GM18517 (cell line): ENCODE data around the gene VPREB3.

Experiments used
- ATAC-seq: cut with Tn5 transposase; IDR thresholded peaks from one replicate; pipeline ENCODE4 v1.9.1; 2021; ENCODE audit warnings: mild to moderate bottlenecking, moderate library complexity; ENCODE audit not compliant: unreplicated experiment

Gene VPREB3

DNA sequence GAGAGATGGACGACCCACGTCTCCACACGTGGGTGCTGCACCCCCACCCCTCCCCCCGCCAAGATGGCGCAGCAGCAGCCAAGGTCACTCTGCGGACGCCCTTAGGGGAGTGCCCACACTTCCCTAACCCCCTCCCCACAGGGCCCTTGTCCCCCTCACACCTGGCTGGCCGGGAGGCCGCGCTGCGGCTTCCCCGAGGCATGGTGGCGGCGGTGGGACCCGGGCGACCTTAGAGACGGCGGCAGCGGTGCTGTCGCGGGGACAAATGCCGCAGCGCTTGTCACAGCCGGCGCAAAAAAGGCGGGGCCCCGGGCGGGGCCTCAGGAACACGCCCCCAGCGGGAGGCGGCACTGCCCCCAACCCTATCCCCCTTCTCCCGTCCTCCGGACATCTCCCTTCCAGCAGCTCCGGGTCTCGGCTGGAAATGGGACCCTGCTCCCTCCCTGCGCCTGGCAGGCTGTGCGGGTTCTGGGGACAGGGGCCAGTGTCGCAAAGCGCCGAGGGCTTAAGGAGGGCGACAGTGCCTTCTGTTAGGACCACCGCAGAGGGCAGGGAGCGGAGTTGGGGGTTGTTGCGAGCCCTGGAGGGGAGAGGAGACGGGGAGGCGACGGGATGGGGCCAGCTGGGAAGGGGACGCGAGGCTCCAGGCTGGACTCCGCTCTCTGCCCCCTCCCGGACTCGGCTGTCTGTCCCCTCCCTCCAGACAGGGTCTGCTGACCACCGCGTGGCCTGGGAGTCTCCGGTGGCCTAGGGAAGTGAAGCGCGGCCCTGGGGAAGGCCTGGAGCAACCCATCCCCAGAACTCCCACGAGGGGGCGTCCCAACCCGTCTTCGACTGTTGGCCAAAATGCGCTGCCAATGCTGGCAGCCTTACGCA, 13.7 kb upstream of the VPREB3 start, which contains the start of gene CHCHD10:
Gene CHCHD10, minus strand, starts transcription at position 300 of the 876 bp plus-strand sequence. Its CDS starts 98 bp downstream, at position 202.
- ATAC-seq, result no peak

DNA sequence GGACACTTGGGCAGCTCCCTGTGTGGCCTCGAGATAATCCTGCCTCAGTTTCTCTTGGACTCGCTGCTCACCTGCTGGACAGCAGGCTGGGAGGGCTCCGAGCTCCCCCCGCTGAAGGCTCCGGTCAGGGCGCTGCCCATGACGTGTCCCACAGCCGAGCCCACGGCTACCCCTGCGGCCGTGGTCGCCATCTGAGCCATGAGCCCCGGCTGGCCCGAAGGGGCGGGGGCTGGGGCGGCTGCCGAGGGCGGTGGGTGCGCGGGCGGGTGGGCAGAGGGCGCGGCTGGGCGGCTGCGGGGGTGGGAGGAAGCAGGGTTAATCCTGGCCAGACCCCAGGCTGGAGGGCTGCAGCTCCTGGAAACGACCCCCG, 13.1 kb upstream of the VPREB3 start:
- no peak for ATAC-seq

DNA sequence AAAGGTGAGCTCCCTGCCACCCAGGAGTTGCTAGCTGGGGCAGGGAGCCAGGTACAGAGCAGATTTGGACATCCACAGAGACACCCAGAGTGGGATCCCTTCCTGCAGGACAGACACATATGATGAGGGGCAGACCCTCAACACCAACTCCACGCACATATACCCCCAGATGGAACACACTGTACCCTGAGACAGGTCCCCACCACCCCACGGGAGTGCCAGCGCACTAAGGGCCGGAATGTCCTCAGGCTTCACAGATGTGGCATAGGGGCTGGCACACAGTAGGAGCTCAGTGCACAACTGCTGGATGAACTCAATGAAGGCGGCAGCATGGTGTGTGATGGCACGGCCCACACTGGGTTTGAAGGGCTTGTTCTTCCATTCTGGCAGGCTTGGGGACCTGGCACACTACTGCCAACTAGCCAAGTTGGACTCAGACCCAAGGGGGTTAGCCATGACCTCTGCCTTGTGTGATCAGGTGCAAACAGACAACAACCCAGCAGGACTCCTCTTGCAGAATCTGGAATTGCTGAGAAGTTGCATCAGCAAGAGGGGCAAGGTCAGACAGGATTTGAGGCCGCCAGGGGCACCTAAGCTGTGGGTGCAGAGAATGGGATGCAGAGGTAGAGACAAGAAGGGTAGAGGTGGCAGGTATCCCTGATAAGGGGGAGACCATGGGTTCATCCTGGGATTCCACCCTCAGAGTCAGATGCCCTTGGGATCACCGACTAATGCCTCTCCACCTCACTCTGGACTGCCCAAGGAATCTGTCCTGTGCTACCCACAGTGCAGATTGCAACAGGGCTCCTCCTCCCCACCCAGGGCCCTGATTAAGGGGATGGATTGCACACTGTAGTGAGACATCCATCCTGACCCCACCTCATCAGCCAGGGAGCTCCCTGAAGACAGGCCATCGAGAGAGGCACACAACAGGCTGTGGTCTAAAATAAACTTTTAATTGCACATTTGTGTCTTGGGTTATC, 11.0 kb upstream of the VPREB3 start:
- no peak for ATAC-seq

DNA sequence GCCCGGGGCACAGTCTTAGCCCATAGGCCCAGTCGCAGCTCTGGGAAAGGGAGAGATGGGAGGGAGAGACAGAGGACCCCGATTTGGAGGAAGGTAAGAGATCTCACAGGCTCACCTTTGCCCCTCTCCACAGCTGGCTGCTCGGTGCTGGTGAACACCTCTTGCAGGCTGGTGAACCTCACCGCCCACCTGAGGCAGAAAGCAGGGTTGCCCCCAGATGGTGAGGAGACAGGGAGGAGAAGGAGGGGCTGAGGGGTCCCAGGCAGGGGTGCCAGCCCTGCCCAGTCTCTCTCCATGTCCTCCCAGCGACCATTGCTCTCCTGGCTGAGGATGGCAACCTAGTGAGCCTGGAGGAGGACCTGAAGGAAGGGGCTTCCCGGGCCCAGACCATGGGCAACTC, 9.7 kb upstream of the VPREB3 start:
- no peak for ATAC-seq

DNA sequence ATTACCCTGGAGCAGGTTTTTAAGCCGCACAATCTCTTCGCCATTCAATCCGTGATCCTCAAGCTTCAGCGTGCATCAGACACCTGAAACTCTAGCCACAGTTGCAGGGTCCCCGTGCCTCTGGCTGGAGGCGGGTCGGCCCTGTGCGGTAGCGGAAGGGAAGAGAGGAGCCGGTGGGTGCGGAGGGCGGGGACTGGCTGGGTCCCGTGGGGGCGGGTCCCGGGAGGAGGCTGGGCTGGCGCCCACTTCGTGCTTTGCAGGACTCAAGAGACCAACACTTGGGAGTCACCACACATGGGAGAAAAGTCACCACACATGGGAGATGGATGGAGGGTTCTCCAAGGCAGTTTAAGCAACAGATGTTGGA, 9.3 kb upstream of the VPREB3 start:
- no peak for ATAC-seq

DNA sequence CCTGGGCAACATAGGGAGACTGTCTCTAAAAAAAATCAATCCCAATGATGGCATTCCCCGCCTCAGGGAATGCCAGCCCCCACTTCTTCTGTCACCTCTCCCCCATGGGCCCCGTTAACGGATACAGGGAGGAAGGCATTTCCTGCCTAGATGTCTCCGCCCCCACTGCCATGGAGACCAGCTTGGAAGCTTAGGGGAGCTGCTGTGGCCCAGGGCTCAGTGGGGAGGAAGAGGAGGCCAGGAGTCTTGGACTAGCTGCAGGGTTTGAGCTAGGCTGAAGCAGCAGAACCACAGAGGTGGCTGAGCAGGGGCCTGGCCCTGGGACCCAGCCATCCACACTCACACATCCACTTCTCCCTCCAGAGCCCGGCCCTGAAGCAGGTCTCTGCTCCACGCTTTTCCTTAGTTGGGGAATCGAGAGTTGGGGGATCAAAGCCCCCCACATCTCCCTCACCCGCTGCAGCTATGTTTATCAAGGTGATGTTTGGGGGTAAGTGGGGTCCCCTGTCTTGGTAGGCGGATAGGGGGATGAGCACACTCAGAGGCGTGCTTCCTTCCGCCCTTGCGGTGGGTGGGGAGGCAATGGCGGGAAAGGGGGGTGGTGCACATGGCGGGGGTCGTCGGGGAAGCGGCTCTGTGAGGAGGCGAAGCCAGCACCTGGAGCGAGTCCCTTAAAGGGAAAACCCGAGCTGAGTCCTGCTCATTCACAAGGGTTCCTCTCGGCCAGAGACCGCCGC, 8.8 kb upstream of the VPREB3 start, which contains the start of gene C22orf15:
Gene C22orf15, plus strand, starts transcription at position 149 of the 737 bp plus-strand sequence. Its CDS starts 317 bp downstream, at position 466.
- no peak for ATAC-seq

DNA sequence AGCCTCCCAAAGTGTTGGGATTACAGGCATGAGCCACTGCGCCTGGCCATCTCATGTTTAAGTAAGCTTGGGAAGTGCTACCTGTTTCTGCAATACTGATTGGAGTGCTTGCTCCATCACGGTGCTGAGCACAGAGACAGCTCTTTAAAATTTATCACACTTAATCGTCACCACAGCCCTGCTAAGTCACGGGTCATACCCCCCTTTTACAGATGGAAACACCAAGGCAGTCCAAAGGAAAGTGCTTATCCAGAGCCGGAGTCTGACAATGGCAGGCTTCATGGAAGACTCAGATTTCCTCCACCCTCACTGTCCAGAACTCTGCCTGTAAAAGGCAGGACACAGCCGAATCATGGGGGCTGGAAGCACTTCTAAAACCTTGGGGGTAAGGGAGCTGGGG, 5.8 kb upstream of the VPREB3 start:
- no peak for ATAC-seq

DNA sequence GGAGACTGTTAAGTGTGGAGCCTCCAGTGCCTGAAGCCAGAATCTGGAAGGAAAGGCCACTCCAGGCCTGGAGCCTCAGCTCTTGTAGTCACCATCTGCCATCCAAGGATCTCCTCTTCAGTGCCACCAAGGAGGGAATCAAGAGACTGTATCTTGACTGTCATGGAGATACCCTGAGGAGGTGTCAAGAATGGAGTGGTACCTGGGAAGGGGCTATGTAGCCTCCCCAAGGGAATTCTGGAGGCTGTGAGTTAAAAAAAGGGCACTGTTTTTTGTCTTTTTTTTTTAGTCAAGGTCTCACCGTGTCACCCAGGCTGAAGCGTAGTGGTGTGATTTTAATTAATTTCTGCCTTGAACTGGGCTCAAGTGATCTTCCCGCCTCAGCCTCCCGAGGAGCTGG, 5.3 kb upstream of the VPREB3 start:
- ATAC-seq, result no peak

DNA sequence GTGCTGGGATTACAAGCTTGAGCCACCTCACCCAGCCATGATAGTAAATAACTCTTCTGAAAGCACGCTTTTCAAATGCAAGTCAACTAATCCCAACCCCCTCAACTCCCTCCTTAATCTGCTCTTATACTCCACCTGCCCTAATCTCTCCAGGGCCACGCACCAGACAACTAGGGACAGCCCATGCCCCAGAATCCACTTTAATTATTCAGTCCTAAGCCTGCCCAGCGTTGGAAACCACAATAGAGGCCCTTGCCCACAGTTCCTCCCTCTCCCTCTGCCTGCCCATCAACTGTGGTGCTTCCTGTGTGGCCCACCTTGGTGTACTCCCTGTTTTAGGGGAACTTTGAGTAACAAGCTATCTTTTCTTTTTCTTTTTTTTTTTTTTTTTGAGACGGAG, 2.7 kb upstream of the VPREB3 start:
- no peak for ATAC-seq

DNA sequence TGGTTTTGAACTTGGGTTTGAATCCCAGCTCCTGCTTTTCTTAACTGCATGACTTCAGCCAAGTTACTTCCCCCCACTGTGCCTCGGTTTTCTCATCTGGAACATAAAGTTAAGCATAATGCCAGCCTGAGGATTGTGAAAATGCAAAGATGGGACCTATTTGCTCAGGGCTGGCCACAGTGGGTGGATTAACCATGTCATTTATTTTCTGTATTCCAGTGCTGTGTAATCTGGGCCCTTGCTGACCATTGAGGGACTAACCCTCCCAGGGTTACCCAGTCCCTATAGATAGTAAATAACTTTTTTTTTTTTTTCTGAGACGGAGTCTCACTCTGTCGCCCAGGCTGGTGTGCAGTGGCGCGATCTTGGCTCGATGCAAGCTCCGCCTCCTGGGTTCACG, 1.5 kb upstream of the VPREB3 start:
- no peak for ATAC-seq

DNA sequence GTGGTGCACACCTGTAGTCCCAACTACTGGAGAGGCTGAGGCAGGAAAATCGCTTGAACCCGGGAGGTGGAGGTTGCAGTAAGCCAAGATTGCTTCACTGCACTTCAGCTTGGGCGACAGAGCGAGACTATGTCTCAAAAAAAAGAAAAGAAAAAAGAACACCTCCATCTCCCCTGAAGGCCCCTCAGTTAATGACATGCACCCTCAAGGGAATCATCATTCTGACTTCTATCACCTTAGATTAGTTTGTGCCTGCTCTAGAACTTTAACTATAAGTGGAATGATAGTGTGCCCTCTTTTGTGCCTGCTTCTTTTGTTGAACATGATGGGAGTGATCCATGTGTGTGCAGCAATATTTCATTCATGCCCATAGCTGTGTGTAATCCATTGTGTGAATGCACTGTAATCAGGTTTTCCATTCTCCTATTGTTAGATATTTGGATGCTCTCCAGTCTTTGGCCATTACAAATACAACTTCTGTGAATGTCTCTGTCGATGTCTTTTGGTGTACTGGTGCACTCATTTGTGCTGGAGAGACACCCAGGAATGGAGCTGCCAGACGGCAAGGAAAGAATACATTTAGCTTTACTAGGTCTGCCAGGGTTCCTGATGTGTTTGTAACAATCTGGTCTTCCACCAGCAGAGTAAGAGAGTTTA, 883 bp upstream of the VPREB3 start:
- no peak for ATAC-seq

DNA sequence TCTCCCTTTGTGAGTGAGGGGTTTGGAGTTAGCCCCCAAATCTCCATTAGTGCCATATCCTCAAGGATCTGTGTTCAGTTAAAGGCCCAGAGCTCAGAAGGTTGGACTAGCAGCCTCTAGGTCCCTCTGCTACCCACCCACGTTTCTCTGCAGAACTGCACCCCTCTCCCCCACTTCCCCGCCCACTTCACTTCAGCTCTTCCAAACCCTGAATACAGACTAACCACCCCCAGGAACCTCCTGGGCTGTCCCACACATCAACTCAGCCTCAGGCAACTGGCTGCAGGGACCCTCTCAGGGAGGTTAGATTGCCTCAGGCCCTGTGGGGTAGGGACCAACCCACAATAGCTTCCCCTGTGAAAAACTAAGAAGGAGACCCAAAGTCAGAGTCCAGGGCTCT, 840 bp downstream of the VPREB3 start:
- ATAC-seq, result no peak

DNA sequence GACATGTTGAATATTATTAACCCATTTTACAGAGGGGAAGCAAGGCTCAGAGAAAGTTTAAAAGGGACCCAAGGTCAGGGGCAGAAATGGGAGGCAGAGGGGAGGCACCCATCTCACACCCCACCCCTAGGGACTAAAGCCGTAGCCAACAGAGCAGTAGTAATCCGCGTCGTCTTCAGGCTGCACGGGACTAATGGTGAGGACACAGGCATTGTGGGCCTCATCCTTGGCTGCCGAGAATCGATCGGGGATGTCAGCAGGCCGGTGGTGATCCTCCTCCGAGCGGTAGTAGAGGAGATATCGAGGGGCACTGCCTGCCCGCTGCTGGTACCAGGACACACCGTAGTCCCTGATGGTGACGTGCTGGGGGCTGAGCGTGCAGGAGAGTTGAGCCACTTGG, 1.5 kb downstream of the VPREB3 start:
- ATAC-seq, result no peak

DNA sequence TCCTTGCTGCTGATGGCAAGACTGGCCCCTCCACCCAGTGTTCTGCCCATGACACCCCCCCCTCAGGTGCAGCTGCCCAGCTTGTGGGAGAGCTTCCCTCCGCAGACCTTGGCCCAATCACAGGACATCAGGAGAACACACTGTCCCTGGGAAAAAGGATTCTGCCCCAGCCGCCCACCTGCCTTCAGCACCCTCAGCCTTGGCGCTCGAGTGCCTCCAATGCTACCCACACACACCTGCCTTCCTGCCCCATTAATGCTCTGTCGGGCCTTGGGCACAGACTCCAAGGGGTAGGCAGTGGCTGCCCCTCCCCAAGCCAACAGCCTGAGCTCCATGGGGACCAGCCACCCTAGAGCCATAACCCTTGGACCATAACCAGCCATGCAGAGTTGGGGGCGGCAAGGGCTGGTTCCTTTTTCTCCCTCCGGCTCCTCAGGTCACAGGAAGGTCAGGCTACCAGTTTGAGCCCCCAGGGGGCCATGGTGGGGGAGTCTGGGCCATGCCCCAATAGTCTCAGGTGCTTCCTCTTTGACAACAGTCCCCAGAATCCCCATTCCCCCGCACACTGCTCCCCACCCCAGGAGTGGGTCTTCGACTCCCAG, 2.0 kb downstream of the VPREB3 start:
- no peak for ATAC-seq

DNA sequence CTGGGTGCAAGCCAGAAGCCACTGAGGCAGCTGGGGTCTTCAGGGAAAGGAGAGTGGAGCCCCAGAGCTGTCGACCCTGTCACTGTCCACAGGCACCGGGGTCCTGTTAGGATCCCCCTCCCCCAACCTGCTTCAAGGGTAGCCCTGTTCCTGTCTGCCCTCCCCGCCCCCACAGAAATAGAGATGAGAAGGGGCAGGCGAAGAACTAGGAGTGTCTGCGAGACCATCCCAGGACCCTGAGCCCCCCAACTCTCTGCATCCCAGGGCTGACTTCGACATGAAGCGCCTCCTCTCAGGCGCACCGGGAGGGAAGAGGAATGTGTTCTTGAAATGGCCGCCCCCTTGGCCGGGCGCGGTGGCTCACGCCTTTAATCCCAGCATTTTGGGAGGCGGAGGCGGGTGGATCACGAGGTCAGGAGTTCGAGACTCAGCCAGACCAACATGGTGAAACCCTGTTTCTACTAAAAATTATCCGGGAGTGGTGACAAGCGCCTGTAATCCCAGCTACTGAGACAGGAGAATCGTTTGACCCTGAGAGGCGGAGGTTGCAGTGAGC, 2.7 kb downstream of the VPREB3 start:
- ATAC-seq, result no peak

DNA sequence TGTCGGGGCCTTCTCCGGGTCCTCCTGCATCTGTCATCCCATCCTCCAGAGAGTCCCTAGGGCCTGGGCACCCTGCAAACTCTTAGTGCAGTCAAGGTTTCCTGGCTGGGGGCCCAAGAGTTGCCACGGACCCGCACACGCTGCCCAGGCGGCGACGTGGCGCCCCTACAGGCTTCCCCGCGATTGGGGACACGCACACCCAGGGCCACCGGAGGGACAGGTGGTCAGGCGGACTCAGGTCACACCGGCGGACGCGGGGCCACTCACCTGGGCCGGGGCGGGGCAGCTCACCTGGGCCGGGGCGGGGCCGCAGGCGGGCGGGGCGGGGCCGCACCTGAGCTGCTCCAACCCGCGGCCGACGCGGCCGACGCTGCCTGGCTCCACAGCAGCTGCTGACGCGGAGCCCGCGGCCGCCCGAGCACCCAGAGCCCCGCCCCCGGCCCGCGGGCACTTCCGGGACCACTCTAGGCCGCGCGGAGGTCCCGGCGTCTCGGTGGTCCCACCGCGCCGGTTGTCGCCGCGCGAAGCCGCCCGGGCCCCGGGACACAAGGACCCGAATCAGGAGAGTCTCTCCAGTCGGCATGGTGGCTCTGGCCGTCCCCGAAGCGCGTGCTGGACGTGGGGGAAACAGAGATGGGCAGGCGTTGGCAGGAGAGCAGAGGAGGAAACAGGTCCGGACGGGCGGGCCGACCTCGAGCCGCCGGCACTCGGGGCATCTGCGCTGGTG, 3.3 kb downstream of the VPREB3 start, which contains the start of gene ZNF70:
Gene ZNF70, minus strand, starts transcription at position 399 of the 727 bp plus-strand sequence. CDS start 5,972 bp downstream, outside the sequence.
- ATAC-seq, result peak; percentile 60

DNA sequence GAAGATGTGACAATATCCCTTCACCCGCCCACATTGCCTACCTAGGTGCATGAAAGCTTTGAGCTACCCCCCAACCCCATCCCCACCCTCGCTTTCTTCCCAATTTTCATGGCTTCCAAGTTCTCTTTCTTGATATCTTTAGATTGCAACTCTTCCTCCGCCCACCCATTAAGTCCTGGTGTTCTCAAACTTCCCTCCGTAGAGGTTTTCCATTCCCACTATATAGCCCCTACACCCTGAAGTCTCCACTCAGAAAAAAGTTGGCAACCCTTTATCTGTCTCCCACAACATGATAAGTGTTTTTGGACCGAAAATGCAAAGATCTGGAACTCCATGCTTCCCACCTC, 3.9 kb downstream of the VPREB3 start:
- ATAC-seq, result no peak

DNA sequence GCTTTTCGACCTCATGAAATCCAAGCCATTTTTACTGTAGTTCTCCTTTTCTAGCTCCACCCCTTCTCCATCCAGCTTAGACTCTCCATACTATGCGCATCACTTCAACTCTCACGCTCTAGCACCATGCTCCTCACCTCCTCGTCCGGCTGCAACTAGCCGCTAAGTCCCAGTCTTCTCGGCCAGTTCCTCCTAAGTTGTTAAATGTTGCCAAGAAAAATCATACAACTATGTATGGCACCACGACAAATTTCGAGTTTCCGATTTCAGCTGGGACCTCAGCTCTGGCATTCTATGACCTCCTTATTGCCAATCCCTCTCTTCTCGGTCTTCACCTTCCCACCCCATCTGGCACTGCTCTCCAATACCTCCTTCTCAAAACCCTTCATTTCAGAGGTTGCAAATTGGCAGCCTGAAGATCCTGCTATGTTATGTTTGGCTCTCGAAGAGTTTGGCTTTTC, 4.4 kb downstream of the VPREB3 start:
- no peak for ATAC-seq

DNA sequence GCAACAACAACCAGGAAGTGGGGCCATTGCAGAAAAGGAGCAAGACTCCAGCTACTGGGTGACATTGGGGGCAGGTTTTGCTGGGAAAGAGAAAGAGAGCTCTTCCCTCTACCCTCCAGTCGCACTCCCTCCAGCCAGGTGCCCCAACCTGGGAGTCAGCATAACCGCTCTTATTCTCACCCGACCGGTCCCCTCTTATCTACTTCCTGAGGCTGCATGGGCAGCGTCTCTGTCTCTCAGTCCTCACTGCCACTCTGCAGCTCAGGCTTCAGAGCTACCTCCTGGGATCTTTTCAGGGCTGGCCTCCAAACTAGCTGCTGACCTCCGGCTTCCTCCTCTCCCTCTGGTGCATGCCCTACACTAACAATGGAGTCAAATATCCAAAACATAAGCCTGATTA, 8.4 kb downstream of the VPREB3 start:
- ATAC-seq, result no peak
